Liver (tissue), 3 donors: ENCODE data around the gene SH2D2A.

ENCODE experiments used
- ATF3 ChIP-seq: IDR thresholded peaks from 2 replicates; pipeline ENCODE4 v1.6.1; 2016; ENCODE audit warnings: antibody characterized with exemption
- EGR1 ChIP-seq, 2 donors: IDR thresholded peaks; 2 replicates each; pipeline ENCODE4 v1.6.1; 2016 to 2018; ENCODE audit warnings: antibody characterized with exemption in 2 of 2, low read depth in 2 of 2
- GABPA ChIP-seq, 2 donors: IDR thresholded peaks in 1 of 2; conservative IDR thresholded peaks in 1 of 2; 2 replicates each; pipeline ENCODE4 v1.6.1; 2016; ENCODE audit warnings: antibody characterized with exemption in 2 of 2, mild to moderate bottlenecking in 1 of 2, moderate library complexity in 1 of 2
- JUND ChIP-seq, 2 donors: IDR thresholded peaks; 2 replicates each; pipeline ENCODE4 v1.6.1; 2016; ENCODE audit warnings: antibody characterized with exemption in 2 of 2
- MAX ChIP-seq: IDR thresholded peaks from 2 replicates; pipeline ENCODE4 v1.6.1; 2016; ENCODE audit warnings: antibody characterized with exemption
- NR2F2 ChIP-seq: IDR thresholded peaks from 2 replicates; pipeline ENCODE4 v1.6.1; 2016; ENCODE audit warnings: antibody characterized with exemption
- RAD21 ChIP-seq, 2 donors: IDR thresholded peaks; 2 replicates each; pipeline ENCODE4 v1.6.1; 2016; ENCODE audit warnings: antibody characterized with exemption in 2 of 2, mild to moderate bottlenecking in 2 of 2
- SP1 ChIP-seq: IDR thresholded peaks from 2 replicates; pipeline ENCODE4 v1.6.1; 2018; ENCODE audit warnings: antibody characterized with exemption, mild to moderate bottlenecking
- TAF1 ChIP-seq: conservative IDR thresholded peaks from 2 replicates; pipeline ENCODE4 v1.6.1; 2016; ENCODE audit warnings: antibody characterized with exemption, mild to moderate bottlenecking
- YY1 ChIP-seq: IDR thresholded peaks from 2 replicates; pipeline ENCODE4 v1.6.1; 2016; ENCODE audit warnings: antibody characterized with exemption, mild to moderate bottlenecking
- TF ChIP-seq, protein P1 (sequence below): fragments of 150-350 bp; IDR thresholded peaks from 2 replicates; pipeline ENCODE4 v1.5.1; 2017; ENCODE audit warnings: improper control_type of control experiment, low read depth, low read length; ENCODE audit not compliant: missing input control
- TF ChIP-seq, protein P2 (sequence below): IDR thresholded peaks from 2 replicates; pipeline ENCODE4 v1.6.1; 2016; ENCODE audit warnings: antibody characterized with exemption, mild to moderate bottlenecking
- donor health status: healthy.
- donor health status: healthy.

DNA sequence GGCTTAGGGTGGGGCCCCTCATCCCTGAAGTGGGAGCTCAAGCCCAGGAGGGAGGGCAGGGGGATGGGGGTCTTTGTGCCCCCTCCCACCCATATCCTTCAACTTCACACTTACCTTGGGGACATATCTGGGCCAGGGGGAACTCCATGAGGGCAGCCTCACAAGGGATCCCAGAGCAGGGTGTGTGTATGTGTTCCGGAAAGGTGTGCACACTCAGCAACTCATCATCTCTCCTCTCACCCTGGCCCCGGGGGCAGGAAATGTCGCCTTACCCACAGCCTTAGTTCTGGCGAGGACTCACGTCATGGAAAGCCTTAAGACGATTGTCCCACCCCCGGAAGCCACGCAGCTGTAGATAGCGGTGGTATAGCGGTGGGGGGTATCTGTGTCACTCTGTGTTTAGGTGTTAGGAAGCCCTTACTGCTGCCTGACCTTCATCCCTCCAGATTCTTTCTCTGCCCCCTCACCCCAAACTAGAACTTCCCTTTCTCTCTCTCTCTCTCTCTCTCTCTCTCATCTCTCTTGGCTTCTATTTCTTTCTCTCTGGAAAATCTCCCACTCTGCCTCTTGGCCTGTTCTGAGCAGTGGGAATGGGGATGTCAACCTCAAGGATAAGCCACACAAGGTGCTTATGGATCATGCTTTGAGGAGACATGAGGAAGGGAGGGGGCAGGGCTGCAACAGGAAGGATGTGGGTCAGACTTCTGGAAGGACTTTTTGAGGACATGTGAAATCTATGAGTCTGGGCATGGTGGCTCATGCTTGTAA, at the start of gene SH2D2A:
- TF ChIP-seq, protein P1, sequence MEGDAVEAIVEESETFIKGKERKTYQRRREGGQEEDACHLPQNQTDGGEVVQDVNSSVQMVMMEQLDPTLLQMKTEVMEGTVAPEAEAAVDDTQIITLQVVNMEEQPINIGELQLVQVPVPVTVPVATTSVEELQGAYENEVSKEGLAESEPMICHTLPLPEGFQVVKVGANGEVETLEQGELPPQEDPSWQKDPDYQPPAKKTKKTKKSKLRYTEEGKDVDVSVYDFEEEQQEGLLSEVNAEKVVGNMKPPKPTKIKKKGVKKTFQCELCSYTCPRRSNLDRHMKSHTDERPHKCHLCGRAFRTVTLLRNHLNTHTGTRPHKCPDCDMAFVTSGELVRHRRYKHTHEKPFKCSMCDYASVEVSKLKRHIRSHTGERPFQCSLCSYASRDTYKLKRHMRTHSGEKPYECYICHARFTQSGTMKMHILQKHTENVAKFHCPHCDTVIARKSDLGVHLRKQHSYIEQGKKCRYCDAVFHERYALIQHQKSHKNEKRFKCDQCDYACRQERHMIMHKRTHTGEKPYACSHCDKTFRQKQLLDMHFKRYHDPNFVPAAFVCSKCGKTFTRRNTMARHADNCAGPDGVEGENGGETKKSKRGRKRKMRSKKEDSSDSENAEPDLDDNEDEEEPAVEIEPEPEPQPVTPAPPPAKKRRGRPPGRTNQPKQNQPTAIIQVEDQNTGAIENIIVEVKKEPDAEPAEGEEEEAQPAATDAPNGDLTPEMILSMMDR: no peak
- TF ChIP-seq RAD21 (IDR thresholded peaks at IDR 0.05) (no peak), SP1 (peak; percentile 37), YY1 (no peak), ATF3 (no peak), TAF1 (no peak), JUND (IDR thresholded peaks at IDR 0.05) (no peak), GABPA (IDR thresholded peaks at IDR 0.05 in 1 of 2, conservative IDR thresholded peaks at IDR 0.05 in 1 of 2) (peak in 1 of 2 donors; percentile 74), MAX (no peak), NR2F2 (peak; percentile 57), EGR1 (IDR thresholded peaks at IDR 0.05; ENCODE audit: low read depth in 2 of 2) (no peak)
- TF ChIP-seq, protein P2, sequence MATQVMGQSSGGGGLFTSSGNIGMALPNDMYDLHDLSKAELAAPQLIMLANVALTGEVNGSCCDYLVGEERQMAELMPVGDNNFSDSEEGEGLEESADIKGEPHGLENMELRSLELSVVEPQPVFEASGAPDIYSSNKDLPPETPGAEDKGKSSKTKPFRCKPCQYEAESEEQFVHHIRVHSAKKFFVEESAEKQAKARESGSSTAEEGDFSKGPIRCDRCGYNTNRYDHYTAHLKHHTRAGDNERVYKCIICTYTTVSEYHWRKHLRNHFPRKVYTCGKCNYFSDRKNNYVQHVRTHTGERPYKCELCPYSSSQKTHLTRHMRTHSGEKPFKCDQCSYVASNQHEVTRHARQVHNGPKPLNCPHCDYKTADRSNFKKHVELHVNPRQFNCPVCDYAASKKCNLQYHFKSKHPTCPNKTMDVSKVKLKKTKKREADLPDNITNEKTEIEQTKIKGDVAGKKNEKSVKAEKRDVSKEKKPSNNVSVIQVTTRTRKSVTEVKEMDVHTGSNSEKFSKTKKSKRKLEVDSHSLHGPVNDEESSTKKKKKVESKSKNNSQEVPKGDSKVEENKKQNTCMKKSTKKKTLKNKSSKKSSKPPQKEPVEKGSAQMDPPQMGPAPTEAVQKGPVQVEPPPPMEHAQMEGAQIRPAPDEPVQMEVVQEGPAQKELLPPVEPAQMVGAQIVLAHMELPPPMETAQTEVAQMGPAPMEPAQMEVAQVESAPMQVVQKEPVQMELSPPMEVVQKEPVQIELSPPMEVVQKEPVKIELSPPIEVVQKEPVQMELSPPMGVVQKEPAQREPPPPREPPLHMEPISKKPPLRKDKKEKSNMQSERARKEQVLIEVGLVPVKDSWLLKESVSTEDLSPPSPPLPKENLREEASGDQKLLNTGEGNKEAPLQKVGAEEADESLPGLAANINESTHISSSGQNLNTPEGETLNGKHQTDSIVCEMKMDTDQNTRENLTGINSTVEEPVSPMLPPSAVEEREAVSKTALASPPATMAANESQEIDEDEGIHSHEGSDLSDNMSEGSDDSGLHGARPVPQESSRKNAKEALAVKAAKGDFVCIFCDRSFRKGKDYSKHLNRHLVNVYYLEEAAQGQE: no peak
